Measurements from ENCODE around the gene MRPS26. TPM values are rescaled to one million over a fixed set of nuclear protein-coding genes. Genes with fewer than 3 reads are reported as not detected.
"Not testable (repeated sequence)": the region's sequence is repeated elsewhere in the genome, so short reads cannot be mapped to it uniquely, and the experiment has no call there.

MRPS26 gene
- total RNA-seq, 4 donors from 2014 or later = 71.5 to 86.4 (median 76.5) TPM

DNA sequence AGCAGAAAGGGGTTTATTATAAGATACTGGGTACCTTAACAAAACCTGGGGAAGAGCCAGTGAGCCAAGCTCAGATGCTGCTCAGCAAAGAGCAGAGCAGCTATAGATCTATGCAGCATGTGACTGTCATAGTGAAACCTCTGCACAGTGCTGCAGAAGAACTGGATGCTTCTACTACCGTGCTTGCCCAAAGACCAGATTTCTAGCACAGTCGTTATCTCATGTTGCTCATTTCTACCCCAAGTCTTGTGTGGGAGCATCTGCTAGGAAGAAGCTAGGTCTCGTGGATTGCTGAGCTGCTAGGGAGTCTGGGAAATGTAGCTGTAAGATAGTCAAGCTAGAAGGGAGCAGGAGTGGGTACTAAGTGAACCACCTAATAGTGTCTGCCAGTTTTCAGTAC is 34.1 kb upstream of the MRPS26 start:
- intact Hi-C loops (cut with DNase I; ENCODE audit: low total_unique reads) = no loop called here
- DNase-seq (ENCODE audit: low spot score in 2 of 2) = peak in 1 of 2 donors; percentile 37
- TF ChIP-seq POLR2A (IDR thresholded peaks at IDR 0.05) = no peak
- TF ChIP-seq, protein P1, sequence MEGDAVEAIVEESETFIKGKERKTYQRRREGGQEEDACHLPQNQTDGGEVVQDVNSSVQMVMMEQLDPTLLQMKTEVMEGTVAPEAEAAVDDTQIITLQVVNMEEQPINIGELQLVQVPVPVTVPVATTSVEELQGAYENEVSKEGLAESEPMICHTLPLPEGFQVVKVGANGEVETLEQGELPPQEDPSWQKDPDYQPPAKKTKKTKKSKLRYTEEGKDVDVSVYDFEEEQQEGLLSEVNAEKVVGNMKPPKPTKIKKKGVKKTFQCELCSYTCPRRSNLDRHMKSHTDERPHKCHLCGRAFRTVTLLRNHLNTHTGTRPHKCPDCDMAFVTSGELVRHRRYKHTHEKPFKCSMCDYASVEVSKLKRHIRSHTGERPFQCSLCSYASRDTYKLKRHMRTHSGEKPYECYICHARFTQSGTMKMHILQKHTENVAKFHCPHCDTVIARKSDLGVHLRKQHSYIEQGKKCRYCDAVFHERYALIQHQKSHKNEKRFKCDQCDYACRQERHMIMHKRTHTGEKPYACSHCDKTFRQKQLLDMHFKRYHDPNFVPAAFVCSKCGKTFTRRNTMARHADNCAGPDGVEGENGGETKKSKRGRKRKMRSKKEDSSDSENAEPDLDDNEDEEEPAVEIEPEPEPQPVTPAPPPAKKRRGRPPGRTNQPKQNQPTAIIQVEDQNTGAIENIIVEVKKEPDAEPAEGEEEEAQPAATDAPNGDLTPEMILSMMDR (IDR thresholded peaks at IDR 0.05) = no peak
- 92 to 93% methylated on average over 3 of the region's 3 CpGs for WGBS, 2 donors
- H3K4me3 ChIP-seq (ENCODE audit: low read depth, poor library complexity, severe bottlenecking) = no peak overlapping the region

DNA sequence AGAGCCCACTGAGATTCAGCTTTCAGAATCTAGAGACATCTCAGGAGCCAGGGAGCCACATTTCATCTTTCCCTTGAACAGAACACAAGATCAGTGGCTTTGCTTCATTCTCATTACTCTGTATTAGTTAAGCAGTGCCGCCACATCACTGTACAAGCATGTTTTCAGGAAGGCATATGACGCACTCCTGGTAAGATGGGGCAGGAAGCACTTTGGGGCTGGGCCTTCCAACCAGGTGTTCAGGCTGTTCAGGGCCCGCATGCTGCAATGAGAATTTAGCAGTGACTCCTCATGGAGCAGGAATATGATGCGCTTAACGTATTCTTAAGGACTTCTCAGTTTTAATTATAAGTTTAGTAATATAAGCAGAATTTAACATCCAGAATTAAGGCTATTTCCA is 32.1 kb upstream of the MRPS26 start:
- TF ChIP-seq, protein P1 (IDR thresholded peaks at IDR 0.05) = no peak
- TF ChIP-seq POLR2A (IDR thresholded peaks at IDR 0.05) = no peak
- 93 to 97% methylated on average over 5 of the region's 5 CpGs for WGBS, 2 donors
- DNase-seq (ENCODE audit: low spot score in 2 of 2) = no peak
- no peak overlapping the region for H3K4me3 ChIP-seq (ENCODE audit: low read depth, poor library complexity, severe bottlenecking)
- intact Hi-C loops (cut with DNase I; ENCODE audit: low total_unique reads) = no loop called here

DNA sequence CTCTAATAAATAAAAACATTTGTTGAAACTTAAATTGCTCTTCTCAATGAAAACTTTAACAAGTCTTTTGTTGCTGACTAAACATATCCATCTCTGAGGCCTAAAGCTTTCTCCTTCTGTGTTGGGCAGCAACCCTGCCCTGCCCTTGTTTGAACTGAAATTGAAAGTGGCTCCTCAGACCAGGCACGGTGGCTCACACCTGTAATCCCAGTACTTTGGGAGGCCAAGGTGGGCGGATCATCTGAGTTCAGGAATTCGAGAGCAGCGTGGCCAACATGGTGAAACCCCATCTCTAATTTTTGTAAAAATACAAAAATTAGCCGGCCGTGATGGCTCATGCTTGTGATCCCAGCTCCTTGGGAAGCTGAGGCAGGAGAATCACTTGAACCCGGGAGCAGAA is 31.7 kb upstream of the MRPS26 start:
- H3K4me3 ChIP-seq (ENCODE audit: low read depth, poor library complexity, severe bottlenecking) = no peak overlapping the region
- TF ChIP-seq POLR2A (IDR thresholded peaks at IDR 0.05) = no peak
- TF ChIP-seq, protein P1 (IDR thresholded peaks at IDR 0.05) = no peak
- intact Hi-C loops (cut with DNase I; ENCODE audit: low total_unique reads) = no loop called here
- no peak for DNase-seq (ENCODE audit: low spot score in 2 of 2)
- 96 to 97% methylated on average over 7 of the region's 7 CpGs for WGBS, 2 donors

DNA sequence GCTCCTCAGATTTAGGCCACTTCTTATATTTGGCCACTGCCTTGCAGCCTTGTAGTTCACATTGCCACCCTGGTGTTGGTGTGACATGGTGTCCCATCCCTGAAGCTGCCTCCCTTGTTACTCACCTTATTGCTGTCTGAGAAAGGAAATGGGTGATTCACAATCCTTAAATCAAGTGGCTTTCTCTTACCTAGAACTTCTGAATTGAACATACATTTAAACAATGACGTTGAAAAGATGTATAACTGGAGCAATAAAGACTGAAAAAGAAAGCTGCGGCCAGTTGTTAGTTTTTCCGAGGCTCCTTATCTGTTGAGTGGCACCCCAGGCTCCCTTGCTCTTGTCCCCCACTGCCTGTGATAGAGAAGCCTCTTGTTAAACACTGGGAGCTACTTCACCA is 31.2 kb upstream of the MRPS26 start:
- WGBS, 2 donors = 91% methylated on average over 3 of the region's 3 CpGs
- no peak for TF ChIP-seq POLR2A (IDR thresholded peaks at IDR 0.05)
- TF ChIP-seq, protein P1 (IDR thresholded peaks at IDR 0.05) = no peak
- DNase-seq (ENCODE audit: low spot score in 2 of 2) = no peak
- H3K4me3 ChIP-seq (ENCODE audit: low read depth, poor library complexity, severe bottlenecking) = no peak overlapping the region
- intact Hi-C loops (cut with DNase I; ENCODE audit: low total_unique reads) = no loop called here

DNA sequence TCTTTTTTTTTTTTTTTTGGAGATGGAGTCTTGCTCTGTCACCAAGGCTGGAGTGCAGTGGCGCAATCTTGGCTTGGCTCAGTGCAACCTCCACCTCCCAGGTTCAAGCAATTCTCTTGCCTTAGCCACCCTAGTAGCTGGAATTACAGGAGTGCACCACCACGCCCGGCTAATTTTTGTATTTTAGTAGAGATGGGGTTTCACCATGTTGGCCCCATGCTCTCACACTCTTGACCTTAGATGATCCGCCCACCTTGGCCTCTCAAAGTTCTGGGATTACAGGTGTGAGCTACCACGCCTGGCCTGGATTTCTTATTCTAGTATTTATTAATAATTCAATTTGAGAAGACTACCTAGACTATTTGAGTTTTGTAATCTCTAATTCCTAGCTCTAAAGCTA is 30.6 kb upstream of the MRPS26 start:
- DNase-seq (ENCODE audit: low spot score in 2 of 2); intact Hi-C loops (cut with DNase I; ENCODE audit: low total_unique reads): not testable (repeated sequence)
- WGBS, 2 donors = 97 to 98% methylated on average over 5 of the region's 5 CpGs

DNA sequence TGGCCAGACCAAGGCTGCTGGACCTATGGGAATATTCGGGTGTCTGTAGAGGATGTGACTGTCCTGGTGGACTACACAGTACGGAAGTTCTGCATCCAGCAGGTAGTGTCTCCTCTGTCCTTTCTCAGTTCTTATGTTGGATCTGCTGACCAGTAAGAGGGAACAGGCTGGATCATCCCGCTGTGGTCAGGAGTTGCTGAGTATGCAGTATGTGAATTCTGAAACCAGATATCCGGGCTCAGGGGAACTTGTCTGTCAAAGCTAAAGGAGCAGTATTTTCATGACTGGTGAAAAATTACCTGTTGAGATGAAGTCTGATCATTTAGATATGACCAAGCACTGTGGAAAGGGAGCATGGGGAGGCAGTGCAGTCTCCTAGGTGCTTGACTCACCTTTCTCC is 24.5 kb upstream of the MRPS26 start:
- no peak for DNase-seq (ENCODE audit: low spot score in 2 of 2)
- TF ChIP-seq, protein P1 (IDR thresholded peaks at IDR 0.05) = no peak
- no peak for TF ChIP-seq POLR2A (IDR thresholded peaks at IDR 0.05)

More for the DNA sequence above, 30.6 kb upstream of the MRPS26 start:
- not testable (repeated sequence) for H3K4me3 ChIP-seq (ENCODE audit: low read depth, poor library complexity, severe bottlenecking)

More for the DNA sequence above, 24.5 kb upstream of the MRPS26 start:
- no peak overlapping the region for H3K4me3 ChIP-seq (ENCODE audit: low read depth, poor library complexity, severe bottlenecking)
- intact Hi-C loops (cut with DNase I; ENCODE audit: low total_unique reads) = no loop called here
- WGBS, 2 donors = 86 to 92% methylated on average over 4 of the region's 4 CpGs
